ENCODE data around the gene FMN1.

GRCh38 chr15:33071451-33071850 lies 123.1 kb downstream of the FMN1 start:
- no peak for TF ChIP-seq CTCF (IDR thresholded peaks at IDR 0.05)
- no peak for TF ChIP-seq POLR2AphosphoS5 (IDR thresholded peaks at IDR 0.05)
- TF ChIP-seq EP300 (IDR thresholded peaks at IDR 0.05; ENCODE audit: low read depth): no peak

All from transverse colon (tissue), 4 donors.